Thyroid gland (tissue), 4 donors: ENCODE results near the gene CHRND.

Source experiments
- CTCF ChIP-seq, 6 experiments: fragments of 200-600 bp in 3 of 6; fragments of 450-650 bp in 3 of 6; sonication (generic) in 3 of 6; IDR thresholded peaks; one replicate each; pipeline ENCODE4 v1.5.1; 2016 to 2019; ENCODE audit warnings: antibody characterized with exemption in 6 of 6, mild to moderate bottlenecking in 2 of 6, inconsistent platforms in 1 of 6, moderate library complexity in 1 of 6
- POLR2A ChIP-seq, 2 donors: fragments of 450-650 bp; IDR thresholded peaks; one replicate each; pipeline ENCODE4 v1.6.1; 2017; ENCODE audit warnings: antibody characterized with exemption in 2 of 2, mild to moderate bottlenecking in 2 of 2, moderate library complexity in 1 of 2

GRCh38 chr2:232525199-232525598 is 761 bp upstream of the CHRND start:
- TF ChIP-seq CTCF (IDR thresholded peaks at IDR 0.05) = no peak
- TF ChIP-seq POLR2A (IDR thresholded peaks at IDR 0.05) = no peak
